K562 (cell line): Measurements from ENCODE around the gene SLC6A20.

Experiments
- CREB1 ChIP-seq, 2 experiments: sonication (generic) in 1 of 2; formaldehyde crosslinking in 1 of 2; IDR thresholded peaks; 2 replicates each; pipeline versions ENCODE4 v1.6.1 to v1.8.0; 2012 to 2022; ENCODE audit warnings: inconsistent platforms in 1 of 2, mild to moderate bottlenecking in 1 of 2, missing genetic modification reagents in 1 of 2, moderate library complexity in 1 of 2
- EZH2 ChIP-seq: IDR thresholded peaks from 2 replicates; pipeline ENCODE4 v1.6.1; 2012; ENCODE audit warnings: low read depth, mild to moderate bottlenecking, inconsistent platforms, low read length, borderline replicate concordance
- NRF1 ChIP-seq, 2 experiments: fragments of 450-650 bp; IDR thresholded peaks in 1 of 2; conservative IDR thresholded peaks in 1 of 2; 2 replicates each; pipeline ENCODE4 v1.6.1; 2014; ENCODE audit warnings: mild to moderate bottlenecking in 2 of 2
- PHB2 ChIP-seq: fragments of 450-650 bp; IDR thresholded peaks from 2 replicates; pipeline ENCODE4 v1.6.1; 2017; ENCODE audit warnings: low read depth
- TBP ChIP-seq: optimal IDR thresholded peaks from 2 replicates; pipeline ENCODE3; 2011; ENCODE audit warnings: low read depth, low read length, improper control_type of control experiment
- TF ChIP-seq, protein P1 (sequence below), 2 experiments: fragments of 450-650 bp; formaldehyde crosslinking in 1 of 2; IDR thresholded peaks; 2 replicates each; pipeline versions ENCODE4 v1.4.0 to v1.6.1; 2014 to 2020; ENCODE audit warnings: mild to moderate bottlenecking in 2 of 2, borderline replicate concordance in 1 of 2, low read depth in 1 of 2
- TF ChIP-seq, protein P2 (sequence below), 3 experiments: IDR thresholded peaks in 2 of 3; conservative IDR thresholded peaks in 1 of 3; 2 replicates each; pipeline ENCODE4 v1.5.1; 2011 to 2012; ENCODE audit warnings: low read length in 3 of 3, mild to moderate bottlenecking in 3 of 3, control low read depth in 2 of 3, improper control_type of control experiment in 1 of 3, inconsistent platforms in 1 of 3, low read depth in 1 of 3, mixed read lengths in 1 of 3, moderate library complexity in 1 of 3; ENCODE audit not compliant: insufficient read depth in 2 of 3

DNA sequence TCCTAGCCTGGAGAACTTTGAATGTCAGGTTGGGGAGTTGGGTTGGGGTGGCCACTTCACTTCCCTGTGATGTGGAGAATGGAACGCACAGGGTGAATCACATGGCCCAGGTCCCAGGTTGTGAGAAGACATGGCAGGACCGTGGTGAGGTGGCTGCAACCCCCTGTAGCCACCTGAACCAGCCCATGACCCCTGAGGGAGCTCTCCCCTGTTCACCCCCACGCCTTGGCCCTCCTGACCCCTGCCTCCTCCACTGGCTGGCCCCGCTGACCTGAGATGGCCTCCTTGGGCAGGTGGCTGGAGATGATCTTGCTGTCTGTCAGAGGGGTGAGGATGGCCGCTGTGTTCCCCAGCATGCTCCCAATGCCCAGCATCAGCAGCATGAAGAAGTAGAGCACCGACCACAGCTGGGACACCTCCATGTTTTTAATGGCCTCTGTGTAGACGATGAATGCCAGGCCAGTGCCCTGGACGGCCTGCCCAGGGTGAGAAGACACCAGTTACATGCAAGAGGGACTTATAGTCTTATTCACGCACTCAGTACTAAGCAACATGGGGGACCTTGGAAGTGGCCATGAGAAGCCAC lies 31.0 kb downstream of the SLC6A20 start:
- TF ChIP-seq CREB1 (IDR thresholded peaks at IDR 0.05) (no peak), CREB1 (CRISPR knock-in tag; IDR thresholded peaks at IDR 0.05) (no peak), PHB2 (no peak), EZH2 (no peak), NRF1 (conservative IDR thresholded peaks at IDR 0.05 in 1 of 2, IDR thresholded peaks at IDR 0.05 in 1 of 2) (no peak), TBP (no peak)
- TF ChIP-seq, protein P1, sequence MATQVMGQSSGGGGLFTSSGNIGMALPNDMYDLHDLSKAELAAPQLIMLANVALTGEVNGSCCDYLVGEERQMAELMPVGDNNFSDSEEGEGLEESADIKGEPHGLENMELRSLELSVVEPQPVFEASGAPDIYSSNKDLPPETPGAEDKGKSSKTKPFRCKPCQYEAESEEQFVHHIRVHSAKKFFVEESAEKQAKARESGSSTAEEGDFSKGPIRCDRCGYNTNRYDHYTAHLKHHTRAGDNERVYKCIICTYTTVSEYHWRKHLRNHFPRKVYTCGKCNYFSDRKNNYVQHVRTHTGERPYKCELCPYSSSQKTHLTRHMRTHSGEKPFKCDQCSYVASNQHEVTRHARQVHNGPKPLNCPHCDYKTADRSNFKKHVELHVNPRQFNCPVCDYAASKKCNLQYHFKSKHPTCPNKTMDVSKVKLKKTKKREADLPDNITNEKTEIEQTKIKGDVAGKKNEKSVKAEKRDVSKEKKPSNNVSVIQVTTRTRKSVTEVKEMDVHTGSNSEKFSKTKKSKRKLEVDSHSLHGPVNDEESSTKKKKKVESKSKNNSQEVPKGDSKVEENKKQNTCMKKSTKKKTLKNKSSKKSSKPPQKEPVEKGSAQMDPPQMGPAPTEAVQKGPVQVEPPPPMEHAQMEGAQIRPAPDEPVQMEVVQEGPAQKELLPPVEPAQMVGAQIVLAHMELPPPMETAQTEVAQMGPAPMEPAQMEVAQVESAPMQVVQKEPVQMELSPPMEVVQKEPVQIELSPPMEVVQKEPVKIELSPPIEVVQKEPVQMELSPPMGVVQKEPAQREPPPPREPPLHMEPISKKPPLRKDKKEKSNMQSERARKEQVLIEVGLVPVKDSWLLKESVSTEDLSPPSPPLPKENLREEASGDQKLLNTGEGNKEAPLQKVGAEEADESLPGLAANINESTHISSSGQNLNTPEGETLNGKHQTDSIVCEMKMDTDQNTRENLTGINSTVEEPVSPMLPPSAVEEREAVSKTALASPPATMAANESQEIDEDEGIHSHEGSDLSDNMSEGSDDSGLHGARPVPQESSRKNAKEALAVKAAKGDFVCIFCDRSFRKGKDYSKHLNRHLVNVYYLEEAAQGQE (IDR thresholded peaks at IDR 0.05; ENCODE audit: borderline replicate concordance) = no peak
- TF ChIP-seq, protein P1 (CRISPR knock-in tag; IDR thresholded peaks at IDR 0.05; ENCODE audit: low read depth) = no peak
- TF ChIP-seq, protein P2, sequence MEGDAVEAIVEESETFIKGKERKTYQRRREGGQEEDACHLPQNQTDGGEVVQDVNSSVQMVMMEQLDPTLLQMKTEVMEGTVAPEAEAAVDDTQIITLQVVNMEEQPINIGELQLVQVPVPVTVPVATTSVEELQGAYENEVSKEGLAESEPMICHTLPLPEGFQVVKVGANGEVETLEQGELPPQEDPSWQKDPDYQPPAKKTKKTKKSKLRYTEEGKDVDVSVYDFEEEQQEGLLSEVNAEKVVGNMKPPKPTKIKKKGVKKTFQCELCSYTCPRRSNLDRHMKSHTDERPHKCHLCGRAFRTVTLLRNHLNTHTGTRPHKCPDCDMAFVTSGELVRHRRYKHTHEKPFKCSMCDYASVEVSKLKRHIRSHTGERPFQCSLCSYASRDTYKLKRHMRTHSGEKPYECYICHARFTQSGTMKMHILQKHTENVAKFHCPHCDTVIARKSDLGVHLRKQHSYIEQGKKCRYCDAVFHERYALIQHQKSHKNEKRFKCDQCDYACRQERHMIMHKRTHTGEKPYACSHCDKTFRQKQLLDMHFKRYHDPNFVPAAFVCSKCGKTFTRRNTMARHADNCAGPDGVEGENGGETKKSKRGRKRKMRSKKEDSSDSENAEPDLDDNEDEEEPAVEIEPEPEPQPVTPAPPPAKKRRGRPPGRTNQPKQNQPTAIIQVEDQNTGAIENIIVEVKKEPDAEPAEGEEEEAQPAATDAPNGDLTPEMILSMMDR (IDR thresholded peaks at IDR 0.05 in 2 of 3, conservative IDR thresholded peaks at IDR 0.05 in 1 of 3; ENCODE audit: insufficient read depth in 2 of 3, low read depth in 1 of 3, low read length in 3 of 3) = no peak
